Endothelial cell of umbilical vein (primary cell): ENCODE results near the gene OR10H1. TPM values are rescaled to one million over a fixed set of nuclear protein-coding genes. Genes with fewer than 3 reads are reported as not detected.

ENCODE experiments used
- BruUV-seq: library from RNA; stranded (reverse); fragments of 400-500 nt; replicated peaks from 2 replicates; lab custom pipeline; 2021; lab: Mats Ljungman, UMichigan
- CTCF ChIA-PET: fragments of 300-600, 350-600 bp; sonication (Branson Sonifier 250); formaldehyde crosslinking; loops from one replicate; lab custom pipeline; 2021; ENCODE audit warnings: antibody characterized with exemption, inconsistent platforms; lab: Charles Lee
- POLR2A ChIA-PET: fragments of 300-600, 350-600 bp; sonication (Branson Sonifier 250); formaldehyde crosslinking; loops from one replicate; lab custom pipeline; 2021; ENCODE audit warnings: antibody characterized with exemption, inconsistent platforms; lab: Charles Lee
- DNase-seq: peaks from one replicate; pipeline ENCODE4 v3.0.0-alpha.2; 2011; ENCODE audit warnings: low read depth, low spot score
- FAIRE-seq: peaks from 2 replicates; lab custom pipeline; 2011; peaks lifted over from hg19 to GRCh38; lab: Jason Lieb, UNC
- H2AFZ ChIP-seq: 2 replicates; pipeline ENCODE4 v1.6.0; 2012; ENCODE audit warnings: low read depth, low read length, control low read depth, inconsistent platforms
- H3K27ac ChIP-seq: 2 replicates; pipeline ENCODE4 v1.5.1; 2011; ENCODE audit warnings: low read depth, mild to moderate bottlenecking, control low read depth, low read length, moderate library complexity; ENCODE audit not compliant: insufficient read depth
- H3K27me3 ChIP-seq, 2 experiments: 2 replicates each; pipeline versions ENCODE4 v1.6.0 to v1.6.1; 2011; ENCODE audit warnings: low read length in 2 of 2, mixed read lengths in 1 of 2; ENCODE audit not compliant: control insufficient read depth in 2 of 2, insufficient read depth in 2 of 2
- H3K36me3 ChIP-seq, 2 experiments: 2 replicates in 1 of 2; 3 replicates in 1 of 2; pipeline ENCODE4 v1.5.1; 2011; ENCODE audit warnings: low read length in 2 of 2, mild to moderate bottlenecking in 1 of 2, moderate library complexity in 1 of 2; ENCODE audit not compliant: control insufficient read depth in 2 of 2, insufficient read depth in 2 of 2; ENCODE audit errors: extremely low read depth in 1 of 2
- H3K4me1 ChIP-seq: 3 replicates; pipeline ENCODE4 v1.5.1; 2011; ENCODE audit warnings: mild to moderate bottlenecking, low read length; ENCODE audit not compliant: control insufficient read depth, insufficient read depth; ENCODE audit errors: extremely low read depth
- H3K4me2 ChIP-seq: 2 replicates; pipeline ENCODE4 v1.6.1; 2011; ENCODE audit warnings: low read length, control low read depth, mixed read lengths; ENCODE audit not compliant: insufficient read depth
- H3K4me3 ChIP-seq, 3 experiments: fragments of 200-600 bp in 1 of 3; sonication (generic), shearing (Covaris generic) in 1 of 3; replicated peaks in 1 of 3; 2 replicates each; pipeline ENCODE4 v1.5.1; 2011 to 2016; ENCODE audit warnings: control low read depth in 3 of 3, low read length in 3 of 3, mild to moderate bottlenecking in 2 of 3, inconsistent platforms in 1 of 3, low read depth in 1 of 3, moderate library complexity in 1 of 3; ENCODE audit not compliant: insufficient read depth in 1 of 3
- H3K79me2 ChIP-seq: 2 replicates; pipeline ENCODE4 v1.6.0; 2012; ENCODE audit warnings: low read length, inconsistent platforms; ENCODE audit not compliant: control insufficient read depth, insufficient read depth
- H3K9ac ChIP-seq: replicated peaks from 2 replicates; pipeline ENCODE3; 2011; ENCODE audit warnings: low read length, control low read depth; ENCODE audit not compliant: insufficient read depth; ENCODE audit errors: extremely low read depth
- H3K9me1 ChIP-seq: replicated peaks from 3 replicates; pipeline ENCODE4 v1.6.0; 2011; ENCODE audit warnings: mild to moderate bottlenecking, low read length; ENCODE audit not compliant: control insufficient read depth, insufficient read depth; ENCODE audit errors: extremely low read depth
- H3K9me3 ChIP-seq: replicated peaks from 2 replicates; pipeline ENCODE4 v1.5.1; 2012; ENCODE audit warnings: low read length, inconsistent platforms; ENCODE audit not compliant: control insufficient read depth, insufficient read depth
- H4K20me1 ChIP-seq: replicated peaks from 2 replicates; pipeline ENCODE3; 2011; ENCODE audit warnings: mild to moderate bottlenecking, low read length; ENCODE audit not compliant: control insufficient read depth, insufficient read depth; ENCODE audit errors: extremely low read depth
- CTCF ChIP-seq, 2 donors: IDR thresholded peaks; 1 replicate in 1 of 2; 2 replicates in 1 of 2; pipeline ENCODE4 v1.5.1; 2011; ENCODE audit warnings: low read length in 2 of 2, mild to moderate bottlenecking in 2 of 2, moderate library complexity in 2 of 2, control low read depth in 1 of 2, inconsistent platforms in 1 of 2, low read depth in 1 of 2; ENCODE audit not compliant: insufficient read depth in 1 of 2; ENCODE audit errors: extremely low read depth in 1 of 2
- EZH2 ChIP-seq: IDR thresholded peaks from 2 replicates; pipeline ENCODE4 v1.6.1; 2012; ENCODE audit warnings: borderline replicate concordance, low read depth, mild to moderate bottlenecking, moderate library complexity, low read length, inconsistent platforms; ENCODE audit not compliant: severe bottlenecking
- FOS ChIP-seq: IDR thresholded peaks from 2 replicates; pipeline ENCODE4 v1.6.1; 2011; ENCODE audit warnings: mild to moderate bottlenecking, low read length, moderate library complexity, borderline replicate concordance; ENCODE audit not compliant: insufficient read depth
- GATA2 ChIP-seq: IDR thresholded peaks from 2 replicates; pipeline ENCODE4 v1.7.0; 2011; ENCODE audit warnings: low read depth, mild to moderate bottlenecking, moderate library complexity, mixed read lengths, low read length; ENCODE audit not compliant: insufficient read length, insufficient read depth
- JUN ChIP-seq: IDR thresholded peaks from 2 replicates; pipeline ENCODE4 v1.6.1; 2011; ENCODE audit warnings: borderline replicate concordance, low read depth; ENCODE audit not compliant: insufficient read length, insufficient read depth
- MAX ChIP-seq: IDR thresholded peaks from 2 replicates; pipeline ENCODE4 v1.6.1; 2011; ENCODE audit not compliant: insufficient read depth, insufficient read length
- MYC ChIP-seq: IDR thresholded peaks from one replicate; pipeline ENCODE4 v1.6.1; 2011; ENCODE audit warnings: mild to moderate bottlenecking, low read depth, low read length
- POLR2A ChIP-seq: IDR thresholded peaks from 2 replicates; pipeline ENCODE4 v1.6.1; 2012; ENCODE audit warnings: low read depth, mild to moderate bottlenecking, control low read depth, low read length
- POLR2AphosphoS5 ChIP-seq: IDR thresholded peaks from 2 replicates; pipeline ENCODE4 v1.6.1; 2012; ENCODE audit warnings: low read depth, mild to moderate bottlenecking, control low read depth, low read length, moderate library complexity; ENCODE audit not compliant: insufficient read depth
- dilution Hi-C: fragments of 300-500 bp; cut with MboI; formaldehyde crosslinking; loops from one replicate; pipeline ENCODE4 v1.15.0; 2019; ENCODE audit warnings: low sequenced_read_pairs; ENCODE audit not compliant: extremely low pct_ligation_motif_present
- intact Hi-C: fragments of 100-400 bp; cut with micrococcal nuclease; formaldehyde crosslinking; loops from one replicate; pipeline ENCODE4 v1.10.0; 2022
- polyA plus RNA-seq, 4 experiments: library from polyadenylated mRNA; depleted of rRNA in 3 of 4; stranded (reverse) in 3 of 4; unstranded in 1 of 4; fragments of >200 nt; gene quantifications; 2 replicates each; pipeline versions ENCODE4 v1.2.1 to v1.2.3, GENCODE V29; 2011 to 2012; ENCODE audit warnings: missing spikeins in 1 of 4
- total RNA-seq: library from RNA; stranded (reverse); gene quantifications from 2 replicates; pipeline ENCODE4 v1.2.3, GENCODE V29; 2021

OR10H1 gene
- total and polyA plus RNA-seq, 2 donors (not counting 3 experiments of a cell fraction or from before 2014, with no cell fraction given), result not detected

- H4K20me1 ChIP-seq, result no peaks in the 10 kb centered on the region
- no peaks in the 10 kb centered on the region for H3K36me3 ChIP-seq
- BruUV-seq, result no TSS peak
- H3K4me3 ChIP-seq, result no peak overlapping the region
- TF ChIP-seq JUN (no peak), CTCF (IDR thresholded peaks at IDR 0.05; ENCODE audit: extremely low read depth in 1 of 2, insufficient read depth in 1 of 2, low read depth in 1 of 2, low read length in 2 of 2) (no peak), MAX (no peak), MYC (no peak), EZH2 (no peak), GATA2 (no peak), POLR2AphosphoS5 (no peak), FOS (no peak), POLR2A (no peak)
- no peaks in the 10 kb centered on the region for H3K9me3 ChIP-seq
- POLR2A ChIA-PET, result no interaction called here
- no peaks in the 10 kb centered on the region for H3K4me1 ChIP-seq
- no peaks in the 10 kb centered on the region for H3K27me3 ChIP-seq
- no peak overlapping the region for H3K27ac ChIP-seq
- CTCF ChIA-PET, result no interaction called here
- no peaks in the 10 kb centered on the region for H3K9me1 ChIP-seq
- intact Hi-C loops (no loop called here), dilution Hi-C loops (no loop called here)
- H3K4me2 ChIP-seq, result no peak overlapping the region
- no peak overlapping the region for H3K9ac ChIP-seq
- H2AFZ ChIP-seq, result no peak overlapping the region
- DNase-seq, result no peak
- FAIRE-seq, result no peak
- no peaks in the 10 kb centered on the region for H3K79me2 ChIP-seq
Observed at GRCh38 chr19:15859187-15859586, 43.7 kb upstream of the OR10H1 start.
